Activated CD4-positive, alpha-beta memory T cell treated with anti-CD3 and anti-CD28 coated beads, Interleukin-2, amount 10 ng/mL, durations not matched to agents 7 days and 5 days (primary cell): ENCODE data around the gene COG4. TPM values are rescaled to one million over a fixed set of nuclear protein-coding genes. Genes with fewer than 3 reads are reported as not detected.

ENCODE experiments used
- CTCF ChIA-PET: fragments of 350-600 bp; sonication (Branson Sonifier 250); formaldehyde crosslinking; loops from one replicate; lab custom pipeline; 2021; ENCODE audit warnings: antibody characterized with exemption, inconsistent platforms; lab: Charles Lee
- POLR2A ChIA-PET: fragments of 350-600 bp; sonication (Branson Sonifier 250); formaldehyde crosslinking; loops from one replicate; lab custom pipeline; 2021; ENCODE audit warnings: antibody characterized with exemption; lab: Charles Lee
- DNase-seq: peaks from one replicate; pipeline ENCODE4 v3.0.0-alpha.2; 2020
- H3K27ac Mint-ChIP-seq: one replicate; pipeline ENCODE4 v1.8.0; 2021; ENCODE audit warnings: mild to moderate bottlenecking, mixed read lengths
- H3K27me3 Mint-ChIP-seq: one replicate; pipeline ENCODE4 v1.8.0; 2021; ENCODE audit warnings: mixed read lengths
- H3K36me3 Mint-ChIP-seq: one replicate; pipeline ENCODE4 v1.8.0; 2021; ENCODE audit warnings: low read depth, mixed read lengths
- H3K4me1 Mint-ChIP-seq: one replicate; pipeline ENCODE4 v1.8.0; 2021; ENCODE audit warnings: mixed read lengths
- H3K4me3 Mint-ChIP-seq: one replicate; pipeline ENCODE4 v1.8.0; 2021; ENCODE audit warnings: mild to moderate bottlenecking, mixed read lengths
- H3K9me3 Mint-ChIP-seq: one replicate; pipeline ENCODE4 v1.8.0; 2021; ENCODE audit warnings: mixed read lengths
- total RNA-seq, 2 experiments: library from RNA; stranded (reverse); gene quantifications; one replicate each; pipeline ENCODE4 v1.2.3, GENCODE V29; 2021

The COG4 gene
- total RNA-seq, 2 experiments from 2014 or later = 71.2 to 71.4 TPM

DNA sequence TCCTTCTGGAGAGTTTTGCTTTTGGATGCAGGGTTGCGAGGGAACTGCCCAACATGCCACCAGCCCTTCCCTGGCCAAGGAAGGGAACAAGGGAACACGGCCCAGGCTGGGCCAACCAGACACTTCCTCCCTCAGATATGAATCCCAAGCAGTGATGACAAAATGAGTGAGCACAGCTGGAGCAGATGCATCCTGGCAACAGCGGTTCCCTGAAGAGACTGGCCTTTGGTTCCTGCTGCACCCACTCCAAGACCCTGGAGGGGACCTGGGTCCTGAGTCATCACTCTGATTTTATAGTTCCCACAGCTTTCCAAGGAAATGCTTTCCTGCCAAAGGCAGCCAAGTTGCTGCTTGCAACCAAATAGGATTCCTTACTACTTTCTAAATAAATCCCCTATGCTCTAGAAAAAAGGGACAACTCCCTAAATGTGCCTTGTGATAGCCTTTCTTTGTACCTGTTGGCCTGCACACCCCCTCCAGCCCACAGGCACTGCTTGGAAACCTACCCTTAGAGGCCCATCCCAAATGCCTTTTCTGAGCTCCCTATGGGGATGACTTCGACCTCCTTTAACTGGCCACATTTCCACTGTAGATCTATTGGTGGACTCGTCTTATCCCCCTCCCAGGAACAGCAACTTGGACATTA, 89.8 kb downstream of the COG4 start:
- ChIA-PET POLR2A (interaction anchor here (0.8 kb wide), 1 partner anchor 13 kb away, joined by 3 read pairs; no protein-coding TSS in a partner anchor), CTCF (no interaction called here)
- Mint-ChIP-seq H3K4me1 (peaks cover 51% of the 10 kb centered on the region), H3K9me3 (no peaks in the 10 kb centered on the region), H3K4me3 (no peak overlapping the region), H3K27ac (no peak overlapping the region), H3K36me3 (peaks cover 17% of the 10 kb centered on the region), H3K27me3 (no peaks in the 10 kb centered on the region)
- DNase-seq = no peak

GRCh38 chr16:70432723-70433457, 90.5 kb downstream of the COG4 start:
- ChIA-PET POLR2A (interaction anchor here (1.0 kb wide), 2 partner anchors 31 to 52 kb away, joined by 3 to 4 read pairs; no protein-coding TSS in a partner anchor), CTCF (no interaction called here)
- DNase-seq = no peak
- Mint-ChIP-seq H3K36me3 (peaks cover 12% of the 10 kb centered on the region), H3K27me3 (no peaks in the 10 kb centered on the region), H3K27ac (no peak overlapping the region), H3K4me1 (peaks cover 53% of the 10 kb centered on the region), H3K4me3 (no peak overlapping the region), H3K9me3 (no peaks in the 10 kb centered on the region)

GRCh38 chr16:70432356-70432722, 91.0 kb downstream of the COG4 start:
- Mint-ChIP-seq H3K4me1 (peaks cover 51% of the 10 kb centered on the region), H3K27me3 (no peaks in the 10 kb centered on the region), H3K27ac (no peak overlapping the region), H3K36me3 (peaks cover 12% of the 10 kb centered on the region), H3K9me3 (no peaks in the 10 kb centered on the region), H3K4me3 (no peak overlapping the region)
- CTCF ChIA-PET = no interaction called here
- POLR2A ChIA-PET = interaction anchor here (1.0 kb wide), 2 partner anchors 31 to 51 kb away, joined by 3 to 4 read pairs; no protein-coding TSS in a partner anchor
- no peak for DNase-seq

DNA sequence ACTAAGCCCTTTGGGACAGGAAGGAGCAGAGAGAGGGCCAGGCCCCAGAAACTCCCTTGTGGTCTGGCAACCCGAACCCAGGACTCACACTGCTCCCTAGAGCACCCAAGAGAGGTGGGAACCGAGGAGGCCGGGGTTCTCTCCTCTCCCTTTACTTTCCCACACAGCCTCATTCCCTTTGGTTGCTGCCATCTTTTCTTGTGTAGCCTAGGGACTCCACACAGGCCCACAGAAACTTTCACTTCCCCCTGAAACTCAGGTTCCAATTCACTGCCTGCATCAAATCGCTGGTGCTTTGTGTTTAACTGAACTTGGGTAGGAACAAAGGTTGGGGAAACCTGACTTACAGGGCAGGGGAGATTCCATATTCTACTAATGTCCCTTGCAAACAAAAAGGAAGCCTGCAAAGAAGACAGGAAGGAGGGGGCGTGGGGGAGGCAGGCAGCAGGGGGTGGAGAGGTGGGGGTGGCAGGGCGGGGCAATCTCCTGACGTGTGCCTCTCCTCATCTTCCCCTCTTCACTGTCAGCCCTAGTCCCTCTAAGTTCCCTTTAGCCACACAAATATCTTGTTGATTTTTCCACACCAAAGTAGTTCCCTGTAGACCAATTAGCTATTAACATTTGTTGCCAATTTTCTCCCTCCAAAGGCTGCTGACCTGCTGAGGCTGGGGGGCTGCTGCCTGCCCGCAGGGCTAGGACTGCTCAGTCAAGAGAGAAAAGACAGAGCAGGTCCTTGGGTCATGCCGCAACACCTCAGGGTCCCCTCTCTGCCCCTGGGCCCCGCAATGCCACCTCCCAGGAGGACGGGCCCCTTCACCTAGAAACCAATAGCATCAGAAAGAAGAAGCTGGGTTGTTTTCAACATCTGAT, 92.5 kb downstream of the COG4 start:
- no peaks in the 10 kb centered on the region for H3K9me3 Mint-ChIP-seq
- peak; percentile 45 for DNase-seq
- no peaks in the 10 kb centered on the region for H3K27me3 Mint-ChIP-seq
- ChIA-PET CTCF (no interaction called here), POLR2A (interaction anchor here (2.0 kb wide), 1 partner anchor 50 kb away, joined by 10 read pairs; no protein-coding TSS in a partner anchor)
- H3K4me1 Mint-ChIP-seq = peaks cover 42% of the 10 kb centered on the region
- H3K4me3 Mint-ChIP-seq = no peak overlapping the region
- peak overlapping the region; percentile 77 for H3K27ac Mint-ChIP-seq
- peaks cover 12% of the 10 kb centered on the region for H3K36me3 Mint-ChIP-seq

Other genes with a start within 250 kb of the COG4 start
- gene AARS1, start 234.0 kb downstream of the COG4 start, total RNA-seq = 100 to 1,000 TPM; 128 to 129 TPM
- 10 to 100 TPM; 33.2 to 35.8 TPM for gene DDX19B, start 224.4 kb downstream of the COG4 start, total RNA-seq
- gene DDX19A, start 176.7 kb downstream of the COG4 start, total RNA-seq = 10 to 100 TPM; 27.3 to 27.5 TPM
- 10 to 100 TPM; 21.6 to 22.7 TPM for gene ST3GAL2, start 84.5 kb downstream of the COG4 start, total RNA-seq
- 10 to 100 TPM; 17.3 to 17.4 TPM for gene FCSK, start 69.0 kb downstream of the COG4 start, total RNA-seq
- 100 to 1,000 TPM; 329 to 332 TPM for gene SF3B3, start 262 bp upstream of the COG4 start, total RNA-seq
- not detected for gene IL34, start 123.0 kb upstream of the COG4 start, total RNA-seq
- gene MTSS2, start 162.5 kb upstream of the COG4 start, total RNA-seq = 1 to 10 TPM; 3.3 TPM